ENCODE measurements around the gene RFC3. TPM values are rescaled to one million over a fixed set of nuclear protein-coding genes. Genes with fewer than 3 reads are reported as not detected.

Gene RFC3
- total and polyA plus RNA-seq, 9 of the 15 experiments (the other 6 are each of a cell fraction or from before 2014, with no cell fraction given) = 31.3 to 94.0 (median 54.0) TPM

GRCh38 chr13:33815011-33815550 lies 2.9 kb upstream of the RFC3 start:
- CTCF ChIA-PET (ENCODE audit: low intra/inter-chr PET ratio) = no interaction called here

More at GRCh38 chr13:33815011-33815550, 2.9 kb upstream of the RFC3 start:
- Histone ChIP-seq H4K20me1 (replicated peaks; ENCODE audit: control insufficient read depth, insufficient read depth, low read length) (no peaks in the 10 kb centered on the region), H3K4me1 (replicated peaks in 1 of 2; ENCODE audit: control insufficient read depth in 2 of 2, insufficient read depth in 2 of 2, low read length in 2 of 2) (peaks cover 0 to 2% of the 10 kb centered on the region in 2 experiments; a peak in 2 of 5 replicates), H3K27ac (ENCODE audit: extremely low read depth, low read depth, low read length) (no peak overlapping the region), H3K36me3 (ENCODE audit: control insufficient read depth, insufficient read depth, low read length) (peaks cover 7% of the 10 kb centered on the region; the same call in 2 of the 3 replicates), H3K4me2 (ENCODE audit: insufficient read depth, low read length) (no peak overlapping the region), H3K4me3 (no peak overlapping the region), H3K9me1 (ENCODE audit: control insufficient read depth, insufficient read depth, low read length) (no peaks in the 10 kb centered on the region), H3K9me3 (replicated peaks; ENCODE audit: control insufficient read depth, insufficient read depth, low read depth, low read length) (no peaks in the 10 kb centered on the region), H3K27me3 (ENCODE audit: control insufficient read depth in 2 of 2, insufficient read depth in 2 of 2, low read length in 2 of 2) (no peaks in the 10 kb centered on the region), H3K9ac (ENCODE audit: insufficient read depth in 1 of 2, low read depth in 2 of 2, low read length in 2 of 2) (no peak overlapping the region), H3K79me2 (ENCODE audit: control insufficient read depth, insufficient read depth, low read length) (peaks cover 22% of the 10 kb centered on the region), H2AFZ (ENCODE audit: low read depth, low read length) (no peak overlapping the region)
- POLR2A ChIA-PET = no interaction called here
- no TSS peak for BruUV-seq (replicated peaks)
- TF ChIP-seq PTTG1 (tag; IDR thresholded peaks at IDR 0.05; ENCODE audit: low read depth) = no peak
- no peak for TF ChIP-seq PCBP1 (IDR thresholded peaks at IDR 0.05; ENCODE audit: low read depth, low read length, poor library complexity, severe bottlenecking)
- peak; percentile 20; the same call in 1 of the 2 replicates for TF ChIP-seq TFE3 (CRISPR knock-in tag; IDR thresholded peaks at IDR 0.05)
- TF ChIP-seq FOXK2 (conservative IDR thresholded peaks at IDR 0.05 in 1 of 2, IDR thresholded peaks at IDR 0.05 in 1 of 2; ENCODE audit: low read depth in 2 of 2) = no peak
- WGBS (ENCODE audit: insufficient coverage, low coverage, missing lambda C conversion rate) = 10% methylated on average over 1 of the region's 1 CpG
- in situ Hi-C loops (cut with MboI) (no loop called here), intact Hi-C loops (cut with micrococcal nuclease) (no loop called here)
- FAIRE-seq (no peak), ATAC-seq (no peak), DNase-seq (ENCODE audit: extremely low read depth in 1 of 4, low spot score in 3 of 4) (no peak)
